Ovary (tissue), 9 donors: ENCODE measurements around the gene SLAIN1. TPM values are rescaled to one million over a fixed set of nuclear protein-coding genes. Genes with fewer than 3 reads are reported as not detected.

Experiments
- DNase-seq, 5 donors: peaks; one replicate each; pipeline ENCODE4 v3.0.0-alpha.2; 2019 to 2020
- H3K27ac ChIP-seq, 2 donors: fragments of 200-600 bp; one replicate each; pipeline versions ENCODE4 v1.5.1 to v1.8.0; 2019 to 2022
- H3K27me3 ChIP-seq: fragments of 200-600 bp; one replicate; pipeline ENCODE4 v1.8.0; 2022
- H3K36me3 ChIP-seq: fragments of 200-600 bp; sonication (generic); one replicate; pipeline ENCODE4 v1.5.1; 2019
- H3K4me1 ChIP-seq: one replicate; pipeline ENCODE4 v1.8.1; 2013; ENCODE audit warnings: mild to moderate bottlenecking, moderate library complexity; ENCODE audit not compliant: insufficient read depth
- H3K4me3 ChIP-seq: fragments of 200-600 bp; sonication (generic); one replicate; pipeline ENCODE4 v1.5.1; 2017
- H3K9me3 ChIP-seq, 2 donors: fragments of 200-600 bp in 1 of 2; sonication (generic) in 1 of 2; one replicate each; pipeline versions ENCODE4 v1.5.1 to v1.8.1; 2013 to 2019; ENCODE audit warnings: mild to moderate bottlenecking in 1 of 2, moderate library complexity in 1 of 2
- CTCF ChIP-seq, 3 donors: fragments of 450-650 bp in 2 of 3; fragments of 200-600 bp in 1 of 3; IDR thresholded peaks; one replicate each; pipeline versions ENCODE4 v1.5.1 to v1.8.0; 2016 to 2022; ENCODE audit warnings: antibody characterized with exemption in 3 of 3, mild to moderate bottlenecking in 1 of 3
- EP300 ChIP-seq: sonication (generic); formaldehyde crosslinking; IDR thresholded peaks from one replicate; pipeline ENCODE4 v1.6.1; 2017; ENCODE audit warnings: antibody characterized with exemption
- POLR2A ChIP-seq: fragments of 450-650 bp; IDR thresholded peaks from one replicate; pipeline ENCODE4 v1.6.1; 2017; ENCODE audit warnings: antibody characterized with exemption, mild to moderate bottlenecking, moderate library complexity
- WGBS, 3 donors: extraction: QIAGEN DNeasy Blood & Tissue Kit in 1 of 3; methylation state at CpG; one replicate each; pipeline versions ENCODE4 v1.1.5 to v1.1.7; 2013 to 2017; 5-methylcytosine and 5-hydroxymethylcytosine counted together
- intact Hi-C, 4 donors: fragments of 100-400 bp; cut with DNase I; formaldehyde crosslinking; loops; one replicate each; pipeline versions ENCODE4 v1.11.0 to v1.15.1; 2022 to 2023
- polyA plus RNA-seq, 2 donors: library from polyadenylated mRNA; stranded (reverse); fragments of 200-250 nt in 1 of 2; fragments of 350-450 nt in 1 of 2; fragmentation: Illumina TruSeq in 1 of 2; extraction: RNeasy Lipid Tissue Mini Kit (QIAGEN cat#74804) in 1 of 2; gene quantifications; one replicate each; pipeline ENCODE4 v1.2.3, GENCODE V29; 2013 to 2014
- total RNA-seq, 7 donors: library from RNA; depleted of rRNA in 2 of 7; stranded (reverse); fragments of >200 nt in 2 of 7; fragmentation: NEBNext Ultra II Directional in 3 of 7; extraction: Animal tissue kit (Norgen Biotek cat#: 25700) in 3 of 7; gene quantifications; one replicate each; pipeline versions ENCODE4 v1.1.0 to v1.2.4, GENCODE V29; 2016 to 2023
- donor health status: DM: no; HTN: no; CAD: no; lungs with moderate emphysema.
- donor health status: DM: no; HTN: no; CAD: no.
- donor health status: Bipolar disorder and iron deficiency.
- donor health status: DM: yes; HTN: yes; CAD: no.
- donor health status: DM: no; HTN: no; CAD: no.
- donor health status: DM: yes; HTN: yes; CAD: no.

Gene SLAIN1
- total and polyA plus RNA-seq, 9 donors: 4.6 to 24.2 (median 9.8) TPM

- Histone ChIP-seq H3K4me1 (no peaks in the 10 kb centered on the region), H3K36me3 (no peaks in the 10 kb centered on the region), H3K27me3 (no peaks in the 10 kb centered on the region), H3K9me3 (no peaks in the 10 kb centered on the region), H3K27ac (no peak overlapping the region), H3K4me3 (no peak overlapping the region)
- DNase-seq: no peak
- TF ChIP-seq CTCF (IDR thresholded peaks at IDR 0.05): no peak
- no peak for TF ChIP-seq EP300
- TF ChIP-seq POLR2A: no peak
- intact Hi-C loops: no loop called here
- 78 to 93% (median 79%) methylated on average over 1 of the region's 1 CpG for WGBS, 3 donors
These were observed 27.6 kb downstream of the SLAIN1 start for GRCh38 chr13:77725071-77725470.

- Histone ChIP-seq H3K36me3 (no peaks in the 10 kb centered on the region), H3K9me3 (no peaks in the 10 kb centered on the region), H3K4me1 (no peaks in the 10 kb centered on the region), H3K27me3 (no peaks in the 10 kb centered on the region), H3K4me3 (no peak overlapping the region), H3K27ac (no peak overlapping the region)
- TF ChIP-seq CTCF (IDR thresholded peaks at IDR 0.05): no peak
- TF ChIP-seq POLR2A: no peak
- TF ChIP-seq EP300: no peak
- no peak for DNase-seq
- intact Hi-C loops: no loop called here
- WGBS, 3 donors: 74 to 78% (median 77%) methylated on average over 5 of the region's 5 CpGs
These were observed 31.0 kb downstream of the SLAIN1 start for GRCh38 chr13:77728265-77729125.

GRCh38 chr13:77729502-77730221 is 32.2 kb downstream of the SLAIN1 start:
- intact Hi-C loops: no loop called here
- Histone ChIP-seq H3K27me3 (no peaks in the 10 kb centered on the region), H3K4me1 (no peaks in the 10 kb centered on the region), H3K36me3 (no peaks in the 10 kb centered on the region), H3K27ac (no peak overlapping the region), H3K9me3 (no peaks in the 10 kb centered on the region), H3K4me3 (no peak overlapping the region)
- TF ChIP-seq EP300 (no peak), POLR2A (no peak), CTCF (IDR thresholded peaks at IDR 0.05) (no peak)
- WGBS, 3 donors: 84 to 87% (median 85%) methylated on average over 8 of the region's 8 CpGs
- no peak for DNase-seq

GRCh38 chr13:77730572-77730971 is 33.1 kb downstream of the SLAIN1 start:
- Histone ChIP-seq H3K4me1 (no peaks in the 10 kb centered on the region), H3K4me3 (no peak overlapping the region), H3K36me3 (no peaks in the 10 kb centered on the region), H3K9me3 (no peaks in the 10 kb centered on the region), H3K27ac (no peak overlapping the region), H3K27me3 (no peaks in the 10 kb centered on the region)
- intact Hi-C loops: no loop called here
- TF ChIP-seq POLR2A: no peak
- TF ChIP-seq EP300: no peak
- TF ChIP-seq CTCF (IDR thresholded peaks at IDR 0.05): no peak
- 94 to 97% (median 96%) methylated on average over 1 of the region's 1 CpG for WGBS, 3 donors
- DNase-seq: no peak
